GM21529 (cell line): Measurements from ENCODE around the gene CRCP.
"Not testable (repeated sequence)": the region's sequence is repeated elsewhere in the genome, so short reads cannot be mapped to it uniquely, and the experiment has no call there.

ENCODE experiments used
- ATAC-seq: cut with Tn5 transposase; IDR thresholded peaks from one replicate; pipeline ENCODE4 v1.9.1; 2021; ENCODE audit not compliant: unreplicated experiment

Gene CRCP

DNA sequence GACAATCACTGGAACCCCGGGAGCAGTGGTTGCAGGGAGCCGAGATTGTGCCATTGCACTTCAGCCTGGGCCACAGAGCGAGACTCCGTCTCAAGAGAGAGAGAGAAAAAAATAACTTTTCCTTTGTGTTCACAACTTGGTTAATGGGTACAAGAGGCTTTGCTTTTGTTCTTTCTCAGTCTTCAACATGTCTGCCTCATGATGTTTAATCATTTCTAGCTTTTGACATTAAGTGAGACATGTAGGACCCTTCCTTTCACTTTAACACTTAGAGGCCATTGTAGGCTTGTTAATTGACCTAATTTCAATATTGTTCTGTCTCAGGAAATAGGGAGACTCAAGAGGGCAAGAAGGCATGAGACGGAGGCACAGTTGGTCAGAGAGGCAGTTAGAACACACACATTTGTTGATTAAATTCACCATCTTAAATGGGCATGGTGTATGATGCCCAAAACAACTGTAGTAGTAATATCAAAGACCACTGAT, 9.3 kb upstream of the CRCP start:
- no peak for ATAC-seq

GRCh38 chr7:66108410-66108809, 6.2 kb upstream of the CRCP start:
- not testable (repeated sequence) for ATAC-seq

- ATAC-seq, result no peak
These were observed 3.8 kb upstream of the CRCP start for GRCh38 chr7:66110856-66111255.

DNA sequence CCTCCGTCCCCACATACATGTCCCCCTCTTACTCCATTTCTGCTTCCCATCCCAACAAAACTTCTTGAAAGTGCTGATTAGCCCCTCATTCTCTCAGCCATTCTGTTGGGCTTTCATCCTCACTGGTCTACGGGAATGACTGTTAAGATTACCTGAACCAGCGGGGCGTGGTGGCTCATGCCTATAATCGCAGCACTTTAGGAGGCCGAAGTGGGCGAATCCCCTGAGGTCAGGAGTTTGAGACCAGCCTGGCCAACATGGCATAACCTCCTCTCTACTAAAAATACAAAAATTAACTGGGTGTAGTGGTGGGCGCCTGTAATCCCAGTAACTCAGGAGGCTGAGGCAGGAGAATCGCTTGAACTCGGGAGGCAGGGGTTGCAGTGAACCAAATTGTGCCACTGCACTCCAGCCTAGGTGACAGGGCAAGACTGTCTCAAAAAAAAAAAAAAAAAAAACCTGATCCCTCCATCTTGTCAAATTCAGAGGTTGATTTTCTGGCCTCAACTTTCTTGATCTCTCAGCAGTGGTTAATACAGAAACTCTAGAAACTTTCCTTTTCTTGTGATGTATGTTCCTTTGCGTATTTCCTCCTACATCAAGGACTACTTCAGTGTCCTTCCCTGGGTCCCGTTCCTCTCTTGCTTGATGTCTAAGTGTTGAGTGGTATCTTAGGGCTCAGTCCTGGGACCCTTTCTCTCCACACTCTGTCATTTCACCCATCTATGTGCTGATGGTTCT, 2.2 kb downstream of the CRCP start:
- not testable (repeated sequence) for ATAC-seq

GRCh38 chr7:66118603-66119002, 4.0 kb downstream of the CRCP start:
- no peak for ATAC-seq

GRCh38 chr7:66119245-66119850, 4.7 kb downstream of the CRCP start:
- ATAC-seq, result no peak

DNA sequence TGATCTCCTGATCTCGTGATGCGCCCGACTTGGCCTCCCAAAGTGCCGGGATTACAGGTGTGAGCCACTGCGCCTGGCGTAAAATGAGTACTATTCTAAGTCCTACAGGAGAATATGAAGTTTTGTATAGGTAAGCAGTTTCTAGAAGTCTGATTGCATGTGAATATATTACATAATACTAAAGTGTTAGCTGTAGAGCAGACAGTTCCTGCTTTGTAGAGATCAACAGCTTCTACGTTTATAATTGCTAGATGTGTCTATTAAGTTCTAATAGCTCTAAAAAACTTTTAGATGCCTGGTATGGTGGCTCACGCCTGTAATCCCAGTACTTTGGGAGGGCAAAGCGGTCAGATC, 8.5 kb downstream of the CRCP start:
- ATAC-seq, result no peak

GRCh38 chr7:66124569-66124861, 9.9 kb downstream of the CRCP start:
- ATAC-seq, result not testable (repeated sequence)

DNA sequence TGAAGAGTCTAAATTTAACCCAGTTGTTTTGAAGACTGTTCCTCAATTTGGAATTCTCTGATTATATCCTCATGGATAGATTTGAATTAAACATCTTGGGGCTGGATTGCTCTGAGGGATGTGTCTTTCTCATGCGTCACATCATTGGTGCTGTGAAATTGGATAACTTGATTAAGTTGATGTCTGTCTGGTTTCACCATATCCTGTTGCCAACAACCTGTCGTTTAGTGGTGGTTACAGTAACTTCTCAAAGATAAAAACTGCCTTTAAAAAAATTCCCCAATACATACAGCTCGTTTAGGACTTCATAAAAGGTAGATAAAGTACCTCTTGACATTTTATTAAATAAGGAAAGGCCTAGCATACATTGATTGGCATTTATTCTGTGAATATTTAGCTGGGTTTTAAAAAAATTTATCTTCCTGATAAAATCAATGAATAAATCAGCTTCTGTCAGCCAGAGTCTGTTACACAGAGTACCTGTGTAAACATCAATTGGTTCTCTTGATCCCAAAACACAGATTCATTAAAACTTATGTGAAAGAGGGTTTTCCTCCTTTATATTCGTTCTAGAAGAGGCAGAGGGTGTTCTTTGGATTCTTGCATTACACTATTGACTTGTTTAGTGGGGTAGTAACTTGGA, 10.5 kb downstream of the CRCP start:
- no peak for ATAC-seq

GRCh38 chr7:66125781-66126352, 11.2 kb downstream of the CRCP start:
- ATAC-seq, result not testable (repeated sequence)

DNA sequence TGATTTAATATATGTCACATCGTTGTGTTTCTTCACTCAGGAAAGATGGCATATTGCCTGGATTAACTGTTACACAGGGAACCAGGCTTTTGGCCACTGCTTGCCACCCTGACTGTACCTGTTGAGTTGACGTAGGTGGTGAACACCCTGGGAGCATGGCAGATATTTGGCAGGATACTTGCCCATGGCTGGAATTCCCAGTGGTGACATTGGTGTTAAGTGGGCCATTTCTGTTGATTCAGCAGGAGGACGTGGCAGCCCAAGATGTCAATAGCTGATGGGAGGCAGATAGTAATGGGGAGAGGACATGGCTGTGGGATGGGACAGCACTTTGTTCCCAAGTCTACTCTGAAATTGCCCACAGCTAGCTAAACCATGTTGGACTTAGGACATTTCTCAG, 12.5 kb downstream of the CRCP start:
- not testable (repeated sequence) for ATAC-seq

DNA sequence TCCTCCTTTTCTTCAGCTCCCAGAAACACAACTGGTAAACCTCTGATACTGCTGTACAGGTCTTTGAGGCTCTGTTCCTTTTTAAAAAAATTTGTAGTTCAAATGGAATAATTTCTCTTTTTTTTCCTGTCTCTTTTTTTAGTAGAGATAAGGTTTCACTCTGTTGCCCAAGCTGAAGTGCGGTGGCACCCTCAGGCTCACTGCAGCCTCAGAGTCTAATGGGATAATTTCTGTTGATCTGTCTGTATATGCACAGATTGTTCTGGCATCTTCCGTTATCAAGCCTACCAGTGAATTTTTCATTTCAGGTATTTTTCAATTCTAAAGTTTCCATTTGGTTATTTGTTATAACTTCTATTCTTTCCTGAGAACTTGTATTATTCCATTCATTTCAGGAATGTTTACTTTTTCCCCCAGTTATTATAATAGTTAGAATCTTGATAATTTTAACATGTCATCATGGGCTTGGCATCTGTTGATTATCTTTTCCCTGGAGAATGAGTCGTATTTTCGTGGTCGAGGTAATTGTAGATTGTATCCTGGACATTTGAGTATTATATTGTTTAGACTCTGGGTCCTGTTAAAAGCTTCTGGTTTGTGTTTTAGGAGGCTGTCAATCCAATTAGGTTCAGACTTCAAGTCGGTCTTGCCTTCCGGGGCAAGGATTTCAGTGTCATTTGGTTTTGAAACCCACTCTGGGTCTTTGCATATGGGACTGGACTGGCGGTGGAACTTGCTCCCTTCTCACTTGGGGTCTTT, 24.5 kb downstream of the CRCP start:
- ATAC-seq, result no peak

DNA sequence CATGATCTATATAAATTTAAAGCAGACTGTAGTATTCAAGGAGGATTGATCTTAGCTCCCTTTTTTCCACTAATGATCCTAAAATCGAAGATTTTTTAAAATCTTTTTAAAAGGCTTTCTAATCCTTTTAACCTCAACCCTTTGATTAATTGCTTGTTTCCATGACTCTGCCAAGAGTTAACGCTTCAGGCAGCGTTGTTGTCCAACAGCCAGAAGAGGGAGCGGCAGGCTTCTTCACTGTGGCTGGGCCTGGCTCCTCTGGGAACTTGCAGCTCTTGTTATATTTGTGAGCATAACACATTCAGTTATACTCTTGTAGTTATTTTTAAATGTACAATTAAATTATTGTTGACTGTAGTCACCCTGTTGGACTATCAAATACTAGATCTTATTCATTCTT, 26.3 kb downstream of the CRCP start:
- ATAC-seq, result no peak

DNA sequence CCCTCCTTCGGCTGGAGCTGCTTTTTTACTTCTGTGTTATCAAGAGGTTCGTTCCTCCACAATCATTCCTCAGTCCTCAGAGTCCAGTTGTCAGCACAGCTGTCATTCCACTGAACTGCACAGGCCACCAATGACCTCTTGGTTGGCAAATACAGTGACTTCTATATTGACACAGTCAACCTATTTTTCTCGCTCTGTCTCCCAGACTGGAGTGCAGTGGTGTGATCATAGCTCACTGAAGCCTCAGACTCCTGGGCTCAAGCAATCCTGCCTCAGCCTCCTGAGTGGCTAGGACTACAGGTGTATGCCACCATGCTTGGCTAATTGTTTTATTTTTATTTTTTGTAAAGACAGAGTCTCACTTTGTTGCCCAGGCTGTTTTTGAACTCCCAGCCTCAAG, 27.7 kb downstream of the CRCP start:
- no peak for ATAC-seq

DNA sequence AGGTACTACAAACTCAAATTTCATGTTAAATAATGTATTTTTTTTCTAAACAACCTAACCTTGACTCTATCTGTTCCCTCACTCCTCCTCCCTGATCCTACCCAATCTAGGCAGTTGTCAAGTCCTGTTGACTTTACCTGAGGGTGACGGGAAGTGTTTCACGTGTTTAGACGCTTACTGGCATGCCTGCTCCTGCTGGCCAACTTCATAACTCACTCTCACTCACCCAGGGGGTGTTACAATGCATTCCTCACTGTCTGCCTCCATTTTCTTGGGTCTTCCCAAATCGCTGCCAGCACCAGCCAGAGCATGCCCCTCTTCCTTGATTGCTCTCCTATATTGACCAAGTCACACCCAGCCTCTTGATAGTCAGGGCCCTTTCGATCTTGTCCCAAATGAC, 28.3 kb downstream of the CRCP start:
- ATAC-seq, result no peak

- ATAC-seq, result no peak
These were observed 29.3 kb downstream of the CRCP start for GRCh38 chr7:66143876-66144332.

DNA sequence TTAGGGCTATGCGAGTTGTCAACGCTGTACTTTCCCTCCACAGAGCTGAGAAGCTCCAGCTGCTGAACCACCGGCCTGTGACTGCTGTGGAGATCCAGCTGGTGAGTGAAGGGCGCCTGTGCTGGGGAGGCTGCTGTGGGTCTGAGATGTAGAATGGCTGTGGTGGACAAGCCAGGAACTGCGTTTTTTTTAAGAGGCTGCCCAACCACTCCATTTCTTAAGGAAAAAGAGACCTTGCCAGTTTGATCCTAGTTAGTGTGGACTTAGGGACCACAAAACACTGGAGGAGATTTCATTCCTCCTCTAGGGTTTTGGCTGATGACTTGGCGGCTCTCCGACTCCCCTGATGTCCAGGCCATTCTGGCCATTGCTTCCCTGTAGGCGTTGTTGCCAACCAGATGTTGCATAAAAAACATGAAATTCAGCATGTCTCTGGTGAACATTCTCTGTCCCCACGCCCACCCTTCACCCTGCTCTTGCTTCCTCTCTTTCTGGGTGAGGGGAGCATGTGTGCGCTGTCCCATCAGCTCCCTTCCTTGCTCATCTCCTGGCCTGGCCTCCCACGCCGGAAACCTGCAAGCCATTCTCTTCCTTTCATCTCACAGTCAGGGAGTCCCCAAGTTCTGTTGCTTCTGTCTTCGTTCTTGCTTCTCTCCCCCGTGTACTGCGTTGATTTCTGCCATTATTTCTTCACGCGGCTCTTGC, 30.9 kb downstream of the CRCP start:
- no peak for ATAC-seq

DNA sequence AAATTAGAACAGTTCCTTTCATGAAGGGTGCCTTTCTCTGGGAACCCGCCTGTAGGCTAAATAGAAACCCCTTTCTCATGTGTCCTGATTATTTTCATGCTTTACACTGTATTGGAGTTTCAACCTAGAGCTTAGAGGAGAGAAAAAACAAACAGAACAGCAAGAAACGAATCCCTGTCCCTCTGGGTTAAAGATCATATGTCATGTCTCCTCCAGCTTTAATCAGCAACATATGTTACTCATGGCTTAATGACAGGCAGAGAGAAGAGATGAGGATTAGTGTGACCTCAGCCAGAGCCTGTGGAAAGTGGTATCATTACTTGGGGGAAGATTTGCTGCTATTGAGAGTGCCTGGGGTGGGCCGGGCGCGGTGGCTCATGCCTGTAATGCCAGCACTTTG, 32.1 kb downstream of the CRCP start:
- ATAC-seq, result no peak

DNA sequence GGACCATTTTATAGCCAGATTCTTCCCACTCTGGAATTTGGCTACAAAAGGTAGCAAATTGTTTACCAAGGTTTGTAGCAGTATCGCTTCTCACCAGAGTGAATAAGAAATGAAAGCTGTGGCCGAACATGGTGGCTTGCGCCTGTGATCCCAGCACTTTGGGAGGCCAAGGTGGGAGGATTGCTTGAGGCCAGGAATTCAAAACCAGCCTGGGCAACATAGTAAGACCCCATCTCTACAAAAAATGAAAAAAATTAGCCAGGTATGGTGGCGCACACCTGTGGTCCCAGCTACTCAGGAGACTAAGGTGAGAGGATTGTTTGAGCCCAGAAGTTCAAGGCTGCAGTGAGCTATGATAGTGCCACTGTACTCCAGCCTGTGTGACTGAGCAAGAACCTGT, 33.0 kb downstream of the CRCP start:
- ATAC-seq, result not testable (repeated sequence)

DNA sequence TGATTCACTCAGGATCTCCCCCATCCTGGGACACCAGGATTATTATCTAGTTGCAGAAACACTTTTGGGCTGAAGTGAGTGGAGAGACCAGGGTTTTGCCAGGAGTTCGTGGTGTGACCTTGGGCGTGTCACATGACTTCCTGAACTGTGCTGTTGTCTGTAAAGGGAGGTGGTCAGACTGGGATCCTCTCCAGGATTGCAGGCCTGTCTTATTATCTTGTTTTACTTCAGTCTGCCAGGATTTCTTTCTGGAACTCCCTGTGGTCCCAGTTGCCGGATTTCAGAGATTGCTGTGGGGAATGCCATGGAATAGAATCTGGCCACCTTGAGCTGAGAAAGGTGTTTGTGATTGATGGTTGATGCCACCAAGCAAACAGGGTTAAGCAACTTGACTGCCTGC, 35.8 kb downstream of the CRCP start:
- ATAC-seq, result no peak
